B cell (primary cell): Measurements from ENCODE around the gene TANC1. TPM values are rescaled to one million over a fixed set of nuclear protein-coding genes. Genes with fewer than 3 reads are reported as not detected.

Source experiments
- ATAC-seq: fragments of 200-7000 bp; cut with Tn5 transposase; one replicate; pipeline ENCODE4 v1.10.0; 2021; ENCODE audit warnings: low read depth, mild to moderate bottlenecking, moderate number of reproducible peaks, moderate library complexity
- CTCF ChIA-PET: fragments of 350-600 bp; sonication (Branson Sonifier 250); formaldehyde crosslinking; loops from one replicate; lab custom pipeline; 2021; ENCODE audit warnings: antibody characterized with exemption, inconsistent platforms; lab: Charles Lee
- POLR2A ChIA-PET: fragments of 350-600 bp; sonication (Branson Sonifier 250); formaldehyde crosslinking; loops from one replicate; lab custom pipeline; 2021; ENCODE audit warnings: antibody characterized with exemption; lab: Charles Lee
- DNase-seq: peaks from one replicate; pipeline ENCODE4 v3.0.0; 2013
- H2AFZ ChIP-seq: 2 replicates; pipeline ENCODE4 v1.6.1; 2012; ENCODE audit warnings: mild to moderate bottlenecking, low read depth, low read length; ENCODE audit not compliant: insufficient read depth, poor library complexity, severe bottlenecking
- H3K27ac ChIP-seq, 2 donors: 1 replicate in 1 of 2; 2 replicates in 1 of 2; pipeline ENCODE4 v1.5.1; 2012 to 2013; ENCODE audit warnings: low read length in 2 of 2, mild to moderate bottlenecking in 2 of 2, moderate library complexity in 1 of 2
- H3K27me3 ChIP-seq, 4 experiments: fragments of 200-600 bp in 1 of 4; sonication (generic) in 1 of 4; replicated peaks in 1 of 4; 1 replicate in 2 of 4; 2 replicates in 2 of 4; pipeline versions ENCODE4 v1.6.1 to v1.7.0; 2013 to 2016; ENCODE audit warnings: low read length in 3 of 4, mild to moderate bottlenecking in 2 of 4, mixed read lengths in 1 of 4, moderate library complexity in 1 of 4; ENCODE audit not compliant: insufficient read depth in 4 of 4, control insufficient read depth in 3 of 4; ENCODE audit errors: control extremely low read depth in 1 of 4
- H3K36me3 ChIP-seq, 2 experiments: replicated peaks in 1 of 2; 1 replicate in 1 of 2; 2 replicates in 1 of 2; pipeline versions ENCODE4 v1.6.1 to v1.7.1; 2013; ENCODE audit warnings: low read length in 1 of 2; ENCODE audit not compliant: insufficient read depth in 2 of 2, control insufficient read depth in 1 of 2; ENCODE audit errors: control extremely low read depth in 1 of 2, extremely low read depth in 1 of 2
- H3K4me1 ChIP-seq, 2 donors: fragments of 200-600 bp in 1 of 2; sonication (generic) in 1 of 2; 1 replicate in 1 of 2; 2 replicates in 1 of 2; pipeline versions ENCODE4 v1.5.1 to v1.6.1; 2013 to 2017; ENCODE audit warnings: low read length in 2 of 2; ENCODE audit not compliant: control insufficient read depth in 2 of 2, insufficient read depth in 2 of 2
- H3K4me2 ChIP-seq: replicated peaks from 2 replicates; pipeline ENCODE3; 2012; ENCODE audit warnings: mild to moderate bottlenecking, low read depth, low read length; ENCODE audit not compliant: poor library complexity, severe bottlenecking
- H3K4me3 ChIP-seq, 5 experiments: fragments of 200-600 bp in 1 of 5; sonication (generic) in 1 of 5; 1 replicate in 3 of 5; 2 replicates in 2 of 5; pipeline versions ENCODE4 v1.5.1 to v1.7.0; 2011 to 2016; ENCODE audit warnings: low read length in 4 of 5, mild to moderate bottlenecking in 4 of 5, low read depth in 2 of 5, control low read depth in 1 of 5, moderate library complexity in 1 of 5; ENCODE audit not compliant: insufficient read depth in 1 of 5; ENCODE audit errors: control extremely low read depth in 1 of 5, extremely low read depth in 1 of 5
- H3K79me2 ChIP-seq: fragments of 200-600 bp; sonication (generic); one replicate; pipeline ENCODE4 v1.6.0; 2016; ENCODE audit warnings: low read length; ENCODE audit not compliant: control insufficient read depth, insufficient read depth
- H3K9ac ChIP-seq: fragments of 200-600 bp; sonication (generic); 2 replicates; pipeline ENCODE4 v1.6.1; 2017; ENCODE audit warnings: mild to moderate bottlenecking, low read length, moderate library complexity
- H3K9me3 ChIP-seq, 3 donors: one replicate each; pipeline versions ENCODE4 v1.6.1 to v1.7.1; 2013; ENCODE audit warnings: low read length in 2 of 3; ENCODE audit not compliant: control insufficient read depth in 2 of 3, insufficient read depth in 1 of 3; ENCODE audit errors: control extremely low read depth in 1 of 3
- H4K20me1 ChIP-seq: 2 replicates; pipeline ENCODE4 v1.6.0; 2012; ENCODE audit warnings: mild to moderate bottlenecking, low read length; ENCODE audit not compliant: insufficient read depth, control insufficient read depth, poor library complexity, severe bottlenecking
- H3K27ac Mint-ChIP-seq: one replicate; pipeline ENCODE4 v1.8.0; 2021; ENCODE audit warnings: mixed read lengths
- H3K27me3 Mint-ChIP-seq: one replicate; pipeline ENCODE4 v1.8.0; 2021; ENCODE audit warnings: mixed read lengths
- H3K4me1 Mint-ChIP-seq: one replicate; pipeline ENCODE4 v1.8.0; 2021; ENCODE audit warnings: mixed read lengths
- H3K4me3 Mint-ChIP-seq: one replicate; pipeline ENCODE4 v1.8.0; 2021; ENCODE audit warnings: mixed read lengths
- H3K9me3 Mint-ChIP-seq: one replicate; pipeline ENCODE4 v1.8.0; 2022; ENCODE audit warnings: mixed read lengths; ENCODE audit not compliant: insufficient read depth
- CTCF ChIP-seq: fragments of 200-600 bp; IDR thresholded peaks from one replicate; pipeline ENCODE4 v1.8.0; 2022; ENCODE audit warnings: antibody characterized with exemption, mild to moderate bottlenecking
- EZH2 ChIP-seq: IDR thresholded peaks from 2 replicates; pipeline ENCODE4 v1.6.1; 2012; ENCODE audit warnings: borderline replicate concordance, low read depth, mild to moderate bottlenecking, moderate library complexity, low read length; ENCODE audit not compliant: insufficient read depth, poor library complexity, severe bottlenecking
- WGBS: methylation state at CpG from one replicate; pipeline ENCODE4 v1.1.5; 2013; ENCODE audit warnings: missing lambda C conversion rate; ENCODE audit not compliant: insufficient coverage; 5-methylcytosine and 5-hydroxymethylcytosine counted together
- intact Hi-C: fragments of 100-400 bp; cut with micrococcal nuclease; formaldehyde crosslinking; loops from one replicate; pipeline ENCODE4 v1.10.0; 2022
- polyA plus RNA-seq: library from polyadenylated mRNA; depleted of rRNA; stranded (reverse); fragments of >200 nt; gene quantifications from 2 replicates; pipeline ENCODE4 v1.2.3, GENCODE V29; 2012
- total RNA-seq, 2 donors: library from RNA; stranded (reverse); fragments of 120-200 nt in 1 of 2; gene quantifications; 1 replicate in 1 of 2; 2 replicates in 1 of 2; pipeline versions ENCODE4 v1.2.3 to v1.2.4, GENCODE V29; 2013 to 2022

TANC1 gene
- total and polyA plus RNA-seq, 2 donors (not counting 1 experiment from before 2014, with no cell fraction given), result 0.13 TPM; not detected in 1

- Histone ChIP-seq H3K9ac (no peak overlapping the region), H3K79me2 (no peaks in the 10 kb centered on the region), H3K36me3 (peaks cover 0 to 3% of the 10 kb centered on the region in 2 experiments), H2AFZ (no peak overlapping the region), H3K9me3 (no peaks in the 10 kb centered on the region), H3K27ac (no peak overlapping the region), H3K4me3 (no peak overlapping the region), H3K27me3 (no peaks in the 10 kb centered on the region), H3K4me2 (no peak overlapping the region), H4K20me1 (no peaks in the 10 kb centered on the region), H3K4me1 (no peaks in the 10 kb centered on the region)
- DNase-seq (no peak), ATAC-seq (no peak)
- Mint-ChIP-seq H3K4me1 (peaks cover 1% of the 10 kb centered on the region), H3K9me3 (no peaks in the 10 kb centered on the region), H3K27ac (no peak overlapping the region), H3K27me3 (peaks cover 5% of the 10 kb centered on the region), H3K4me3 (no peak overlapping the region)
- intact Hi-C loops, result no loop called here
- ChIA-PET POLR2A (no interaction called here), CTCF (no interaction called here)
- TF ChIP-seq CTCF (no peak), EZH2 (no peak)
Measured at GRCh38 chr2:159226608-159227385, 258.4 kb downstream of the TANC1 start.

GRCh38 chr2:159227467-159227866 is 259.0 kb downstream of the TANC1 start:
- CTCF ChIA-PET, result no interaction called here
- Histone ChIP-seq H3K9me3 (no peaks in the 10 kb centered on the region), H3K79me2 (no peaks in the 10 kb centered on the region), H3K36me3 (peaks cover 0 to 3% of the 10 kb centered on the region in 2 experiments), H3K27me3 (no peaks in the 10 kb centered on the region), H3K9ac (no peak overlapping the region), H2AFZ (no peak overlapping the region), H3K4me3 (no peak overlapping the region), H3K4me2 (no peak overlapping the region), H4K20me1 (no peaks in the 10 kb centered on the region), H3K4me1 (no peaks in the 10 kb centered on the region), H3K27ac (no peak overlapping the region)
- TF ChIP-seq CTCF (no peak), EZH2 (no peak)
- no peak overlapping the region for H3K27ac Mint-ChIP-seq
- ATAC-seq (no peak), DNase-seq (no peak)
- peaks cover 5% of the 10 kb centered on the region for H3K27me3 Mint-ChIP-seq
- H3K9me3 Mint-ChIP-seq, result no peaks in the 10 kb centered on the region
- intact Hi-C loops, result no loop called here
- POLR2A ChIA-PET, result interaction anchor here (0.7 kb wide), 1 partner anchor 557 kb away, joined by 4 read pairs; no protein-coding TSS in a partner anchor
- H3K4me1 Mint-ChIP-seq, result peaks cover 1% of the 10 kb centered on the region
- WGBS, result 92% methylated on average over 2 of the region's 3 CpGs
- H3K4me3 Mint-ChIP-seq, result no peak overlapping the region
